Adrenal gland (tissue), 5 donors: ENCODE results near the gene STAT3.

Experiments
- CTCF ChIP-seq, 6 experiments: fragments of 450-650 bp in 4 of 6; fragments of 200-600 bp in 2 of 6; sonication (generic) in 1 of 6; IDR thresholded peaks; 1 replicate in 5 of 6; 2 replicates in 1 of 6; pipeline versions ENCODE4 v1.5.1 to v1.8.0; 2016 to 2021; ENCODE audit warnings: antibody characterized with exemption in 6 of 6, mild to moderate bottlenecking in 2 of 6, moderate library complexity in 1 of 6
- POLR2A ChIP-seq, 2 donors: fragments of 450-650 bp; IDR thresholded peaks; one replicate each; pipeline ENCODE4 v1.6.1; 2017; ENCODE audit warnings: antibody characterized with exemption in 2 of 2, mild to moderate bottlenecking in 2 of 2, moderate library complexity in 1 of 2
- donor health status: DM: no; HTN: no; CAD: no.

GRCh38 chr17:42405963-42406495 lies 17.8 kb upstream of the STAT3 start:
- TF ChIP-seq CTCF (IDR thresholded peaks at IDR 0.05) (peak; percentile 69 to 95 (median 86)), POLR2A (IDR thresholded peaks at IDR 0.05) (no peak)
